Skeletal muscle tissue (tissue), 4 donors: ENCODE data around the gene F10. TPM values are rescaled to one million over a fixed set of nuclear protein-coding genes. Genes with fewer than 3 reads are reported as not detected.

Experiments used
- H3K27ac ChIP-seq: one replicate; pipeline ENCODE4 v1.7.0; 2013; ENCODE audit warnings: mild to moderate bottlenecking, low read depth, low read length, inconsistent platforms
- H3K27me3 ChIP-seq, 3 donors: one replicate each; pipeline ENCODE4 v1.7.0; 2013; ENCODE audit warnings: low read length in 3 of 3; ENCODE audit not compliant: control insufficient read depth in 3 of 3, insufficient read depth in 3 of 3
- H3K36me3 ChIP-seq, 3 donors: one replicate each; pipeline ENCODE4 v1.7.0; 2013; ENCODE audit warnings: low read length in 3 of 3; ENCODE audit not compliant: control insufficient read depth in 3 of 3, insufficient read depth in 3 of 3
- H3K4me1 ChIP-seq, 3 donors: one replicate each; pipeline ENCODE4 v1.7.0; 2013; ENCODE audit warnings: low read length in 3 of 3, mild to moderate bottlenecking in 3 of 3; ENCODE audit not compliant: control insufficient read depth in 3 of 3, insufficient read depth in 3 of 3
- H3K4me3 ChIP-seq, 3 donors: one replicate each; pipeline ENCODE4 v1.7.0; 2013; ENCODE audit warnings: low read length in 3 of 3
- H3K9ac ChIP-seq, 3 donors: one replicate each; pipeline ENCODE4 v1.7.0; 2013; ENCODE audit warnings: low read length in 3 of 3, mild to moderate bottlenecking in 3 of 3, moderate library complexity in 2 of 3, low read depth in 1 of 3
- H3K9me3 ChIP-seq, 3 donors: one replicate each; pipeline ENCODE4 v1.7.0; 2013; ENCODE audit warnings: low read length in 3 of 3; ENCODE audit not compliant: control insufficient read depth in 3 of 3
- total RNA-seq: library from RNA; depleted of rRNA; stranded (reverse); fragments of >200 nt; gene quantifications from one replicate; pipeline ENCODE4 v1.2.3, GENCODE V29; 2014
- donor health status: Osteomylitis.

F10 gene
- total RNA-seq: 33.9 TPM

DNA sequence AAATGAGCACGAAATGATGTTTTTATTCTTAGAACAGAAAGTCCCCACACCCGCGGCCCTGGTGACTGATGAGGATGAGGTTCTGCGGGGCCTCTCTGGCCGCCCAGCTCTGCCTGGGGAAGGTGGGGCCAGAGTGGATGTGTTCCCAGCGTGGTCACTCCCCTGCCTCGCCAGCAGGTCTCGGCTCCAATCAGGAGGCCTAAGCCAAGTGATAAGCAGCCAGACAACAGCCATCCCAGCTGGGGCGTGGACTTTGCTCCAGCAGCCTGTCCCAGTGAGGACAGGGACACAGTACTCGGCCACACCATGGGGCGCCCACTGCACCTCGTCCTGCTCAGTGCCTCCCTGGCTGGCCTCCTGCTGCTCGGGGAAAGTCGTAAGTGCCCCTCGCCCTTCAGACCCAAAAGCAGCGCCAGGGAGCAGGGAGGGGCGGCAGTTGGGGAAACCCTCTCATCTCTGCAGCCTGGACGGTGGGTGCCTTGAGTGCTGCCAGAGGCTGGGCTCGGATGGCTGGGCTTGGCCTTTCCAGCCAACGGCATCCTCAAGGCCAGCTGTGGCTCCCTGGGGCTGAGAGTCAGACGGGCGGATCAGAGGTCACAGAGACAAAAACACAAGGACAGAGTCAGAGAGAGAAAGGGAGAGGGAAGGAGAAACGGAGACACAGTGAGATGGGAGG, at the start of gene F10:
TSS of gene F10 (plus strand) at position 250 of the 676 bp plus-strand sequence. CDS start at position 307, 57 bp downstream.
- no peaks in the 10 kb centered on the region for H3K9me3 ChIP-seq
- peaks cover 0 to 9% (median 3%) of the 10 kb centered on the region in 3 donors for H3K4me1 ChIP-seq
- peak within 1 kb of the TSS; percentile 14 to 54 (median 51) for H3K9ac ChIP-seq
- peaks cover 0 to 39% (median 14%) of the 10 kb centered on the region in 3 donors for H3K27me3 ChIP-seq
- peak within 1 kb of the TSS; percentile 48 to 54 (median 52) for H3K4me3 ChIP-seq
- H3K27ac ChIP-seq: peak within 1 kb of the TSS; percentile 40
- H3K36me3 ChIP-seq: no peaks in the 10 kb centered on the region

- peaks cover 0 to 5% (median 3%) of the 10 kb centered on the region in 3 donors for H3K36me3 ChIP-seq
- no peaks in the 10 kb centered on the region for H3K4me1 ChIP-seq
- H3K4me3 ChIP-seq: no peak overlapping the region
- no peak overlapping the region for H3K27ac ChIP-seq
- no peaks in the 10 kb centered on the region for H3K9me3 ChIP-seq
- no peak overlapping the region for H3K9ac ChIP-seq
- H3K27me3 ChIP-seq: peaks cover 3 to 7% (median 7%) of the 10 kb centered on the region in 3 donors
These were observed 48.7 kb upstream of the F10 start for GRCh38 chr13:113073942-113074341.

DNA sequence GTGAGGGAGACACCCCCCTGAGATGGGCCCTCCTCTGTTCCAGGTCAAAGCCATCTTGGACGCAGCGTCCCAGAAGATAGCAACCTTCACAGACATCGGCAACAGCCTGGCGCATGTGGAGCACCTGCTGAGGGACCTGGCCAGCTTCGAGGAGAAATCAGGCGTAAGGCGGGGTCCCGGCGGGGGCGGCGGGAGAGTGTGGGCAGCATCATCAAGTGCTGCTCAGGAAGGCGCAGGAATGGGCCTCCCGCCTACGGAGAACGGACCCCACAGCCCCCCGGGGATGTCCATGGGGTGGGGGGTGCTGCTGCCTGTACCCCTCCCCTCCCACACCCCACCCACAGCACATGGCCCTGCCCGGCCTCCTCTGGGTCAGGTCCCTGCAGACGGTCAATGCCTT, 48.2 kb upstream of the F10 start:
- Histone ChIP-seq H3K4me3 (no peak overlapping the region), H3K36me3 (peaks cover 0 to 5% (median 5%) of the 10 kb centered on the region in 3 donors)

GRCh38 chr13:113074876-113075275, 47.7 kb upstream of the F10 start:
- no peak overlapping the region for H3K4me3 ChIP-seq
- peaks cover 7 to 9% (median 8%) of the 10 kb centered on the region in 3 donors for H3K27me3 ChIP-seq
- no peak overlapping the region for H3K9ac ChIP-seq
- H3K27ac ChIP-seq: no peak overlapping the region
- peaks cover 0 to 5% (median 5%) of the 10 kb centered on the region in 3 donors for H3K36me3 ChIP-seq
- no peaks in the 10 kb centered on the region for H3K9me3 ChIP-seq
- H3K4me1 ChIP-seq: no peaks in the 10 kb centered on the region

More for the DNA sequence above, 48.2 kb upstream of the F10 start:
- H3K27ac ChIP-seq: no peak overlapping the region
- H3K9ac ChIP-seq: no peak overlapping the region
- no peaks in the 10 kb centered on the region for H3K9me3 ChIP-seq
- H3K4me1 ChIP-seq: no peaks in the 10 kb centered on the region
- H3K27me3 ChIP-seq: peaks cover 5 to 9% (median 8%) of the 10 kb centered on the region in 3 donors

DNA sequence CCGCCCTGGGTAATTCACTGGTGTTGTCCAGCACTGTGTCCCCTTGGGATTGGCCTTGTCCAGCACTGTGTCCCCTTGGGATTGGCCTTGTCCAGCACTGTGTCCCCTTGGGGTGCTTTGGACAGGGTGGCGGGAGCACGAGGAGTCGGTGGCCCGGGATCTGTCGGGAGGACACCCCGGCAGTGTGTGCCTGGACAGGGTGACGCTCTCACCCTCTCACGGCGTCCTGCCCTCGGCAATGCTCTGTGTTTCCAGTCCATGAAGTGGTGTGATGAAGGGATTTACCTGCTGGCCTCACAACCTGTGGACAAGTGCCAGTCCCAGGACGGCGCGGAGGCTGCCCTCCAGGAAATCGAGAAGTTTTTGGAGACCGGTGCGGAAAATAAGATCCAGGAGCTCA, 46.9 kb upstream of the F10 start:
- Histone ChIP-seq H3K27me3 (peaks cover 7 to 9% (median 8%) of the 10 kb centered on the region in 3 donors), H3K36me3 (peaks cover 0 to 5% (median 5%) of the 10 kb centered on the region in 3 donors), H3K27ac (no peak overlapping the region), H3K4me3 (no peak overlapping the region), H3K9ac (no peak overlapping the region), H3K4me1 (no peaks in the 10 kb centered on the region), H3K9me3 (no peaks in the 10 kb centered on the region)

- H3K36me3 ChIP-seq: peaks cover 0 to 10% (median 5%) of the 10 kb centered on the region in 3 donors
- H3K27ac ChIP-seq: no peak overlapping the region
These were observed 45.8 kb upstream of the F10 start for GRCh38 chr13:113076681-113077401.

DNA sequence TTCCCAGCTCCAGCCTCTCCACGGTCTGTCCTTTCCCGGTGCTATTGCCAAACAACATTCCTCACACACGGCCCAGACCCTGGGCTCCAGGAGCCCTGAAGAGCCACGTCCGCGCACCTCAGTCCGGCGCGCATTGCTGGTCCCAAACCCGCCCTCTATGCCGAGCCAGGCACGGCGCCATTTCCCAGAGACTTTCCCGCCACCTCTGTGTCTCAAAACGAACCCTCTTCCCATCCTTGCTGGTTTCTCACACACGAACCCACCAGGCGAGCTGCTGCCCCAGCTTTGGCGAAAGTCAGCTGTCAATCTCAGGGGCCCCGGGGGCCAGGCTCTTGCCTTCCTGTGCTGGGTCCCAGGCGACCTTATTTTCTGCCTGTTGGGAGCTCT, 45.0 kb upstream of the F10 start:
- Histone ChIP-seq H3K9ac (no peak overlapping the region), H3K27me3 (peaks cover 7 to 9% (median 8%) of the 10 kb centered on the region in 3 donors), H3K27ac (no peak overlapping the region), H3K36me3 (peaks cover 0 to 10% (median 5%) of the 10 kb centered on the region in 3 donors), H3K9me3 (no peaks in the 10 kb centered on the region), H3K4me1 (no peaks in the 10 kb centered on the region), H3K4me3 (no peak overlapping the region)

More at GRCh38 chr13:113076681-113077401, 45.8 kb upstream of the F10 start:
- Histone ChIP-seq H3K9me3 (no peaks in the 10 kb centered on the region), H3K9ac (no peak overlapping the region), H3K27me3 (peaks cover 7 to 9% (median 8%) of the 10 kb centered on the region in 3 donors), H3K4me3 (no peak overlapping the region), H3K4me1 (no peaks in the 10 kb centered on the region)

- Histone ChIP-seq H3K9ac (no peak overlapping the region), H3K9me3 (no peaks in the 10 kb centered on the region), H3K4me3 (no peak overlapping the region), H3K4me1 (peaks cover 4% of the 10 kb centered on the region in 3 donors), H3K27ac (no peak overlapping the region), H3K36me3 (peaks cover 0 to 10% (median 5%) of the 10 kb centered on the region in 3 donors), H3K27me3 (peaks cover 7 to 9% (median 8%) of the 10 kb centered on the region in 3 donors)
These were observed 44.4 kb upstream of the F10 start for GRCh38 chr13:113077953-113078901.

GRCh38 chr13:113078902-113079780, 43.5 kb upstream of the F10 start:
- Histone ChIP-seq H3K4me3 (no peak overlapping the region), H3K27me3 (peaks cover 7 to 9% (median 8%) of the 10 kb centered on the region in 3 donors), H3K27ac (no peak overlapping the region), H3K9ac (no peak overlapping the region), H3K9me3 (no peaks in the 10 kb centered on the region), H3K4me1 (peaks cover 5 to 10% (median 8%) of the 10 kb centered on the region in 3 donors), H3K36me3 (peaks cover 0 to 10% (median 5%) of the 10 kb centered on the region in 3 donors)
